Endothelial cell of umbilical vein (primary cell): ENCODE data around the gene PPIL6. TPM values are rescaled to one million over a fixed set of nuclear protein-coding genes. Genes with fewer than 3 reads are reported as not detected.

Experiments used
- BruUV-seq: library from RNA; stranded (reverse); fragments of 400-500 nt; replicated peaks from 2 replicates; lab custom pipeline; 2021; lab: Mats Ljungman, UMichigan
- CTCF ChIA-PET: fragments of 300-600, 350-600 bp; sonication (Branson Sonifier 250); formaldehyde crosslinking; loops from one replicate; lab custom pipeline; 2021; ENCODE audit warnings: antibody characterized with exemption, inconsistent platforms; lab: Charles Lee
- POLR2A ChIA-PET: fragments of 300-600, 350-600 bp; sonication (Branson Sonifier 250); formaldehyde crosslinking; loops from one replicate; lab custom pipeline; 2021; ENCODE audit warnings: antibody characterized with exemption, inconsistent platforms; lab: Charles Lee
- DNase-seq: peaks from one replicate; pipeline ENCODE4 v3.0.0-alpha.2; 2011; ENCODE audit warnings: low read depth, low spot score
- FAIRE-seq: peaks from 2 replicates; lab custom pipeline; 2011; peaks lifted over from hg19 to GRCh38; lab: Jason Lieb, UNC
- H2AFZ ChIP-seq: 2 replicates; pipeline ENCODE4 v1.6.0; 2012; ENCODE audit warnings: low read depth, low read length, control low read depth, inconsistent platforms
- H3K27ac ChIP-seq: 2 replicates; pipeline ENCODE4 v1.5.1; 2011; ENCODE audit warnings: low read depth, mild to moderate bottlenecking, control low read depth, low read length, moderate library complexity; ENCODE audit not compliant: insufficient read depth
- H3K27me3 ChIP-seq, 2 experiments: 2 replicates each; pipeline versions ENCODE4 v1.6.0 to v1.6.1; 2011; ENCODE audit warnings: low read length in 2 of 2, mixed read lengths in 1 of 2; ENCODE audit not compliant: control insufficient read depth in 2 of 2, insufficient read depth in 2 of 2
- H3K36me3 ChIP-seq, 2 experiments: 2 replicates in 1 of 2; 3 replicates in 1 of 2; pipeline ENCODE4 v1.5.1; 2011; ENCODE audit warnings: low read length in 2 of 2, mild to moderate bottlenecking in 1 of 2, moderate library complexity in 1 of 2; ENCODE audit not compliant: control insufficient read depth in 2 of 2, insufficient read depth in 2 of 2; ENCODE audit errors: extremely low read depth in 1 of 2
- H3K4me1 ChIP-seq: 3 replicates; pipeline ENCODE4 v1.5.1; 2011; ENCODE audit warnings: mild to moderate bottlenecking, low read length; ENCODE audit not compliant: control insufficient read depth, insufficient read depth; ENCODE audit errors: extremely low read depth
- H3K4me2 ChIP-seq: 2 replicates; pipeline ENCODE4 v1.6.1; 2011; ENCODE audit warnings: low read length, control low read depth, mixed read lengths; ENCODE audit not compliant: insufficient read depth
- H3K4me3 ChIP-seq, 3 experiments: fragments of 200-600 bp in 1 of 3; sonication (generic), shearing (Covaris generic) in 1 of 3; replicated peaks in 1 of 3; 2 replicates each; pipeline ENCODE4 v1.5.1; 2011 to 2016; ENCODE audit warnings: control low read depth in 3 of 3, low read length in 3 of 3, mild to moderate bottlenecking in 2 of 3, inconsistent platforms in 1 of 3, low read depth in 1 of 3, moderate library complexity in 1 of 3; ENCODE audit not compliant: insufficient read depth in 1 of 3
- H3K79me2 ChIP-seq: 2 replicates; pipeline ENCODE4 v1.6.0; 2012; ENCODE audit warnings: low read length, inconsistent platforms; ENCODE audit not compliant: control insufficient read depth, insufficient read depth
- H3K9ac ChIP-seq: replicated peaks from 2 replicates; pipeline ENCODE3; 2011; ENCODE audit warnings: low read length, control low read depth; ENCODE audit not compliant: insufficient read depth; ENCODE audit errors: extremely low read depth
- H3K9me1 ChIP-seq: replicated peaks from 3 replicates; pipeline ENCODE4 v1.6.0; 2011; ENCODE audit warnings: mild to moderate bottlenecking, low read length; ENCODE audit not compliant: control insufficient read depth, insufficient read depth; ENCODE audit errors: extremely low read depth
- H3K9me3 ChIP-seq: replicated peaks from 2 replicates; pipeline ENCODE4 v1.5.1; 2012; ENCODE audit warnings: low read length, inconsistent platforms; ENCODE audit not compliant: control insufficient read depth, insufficient read depth
- H4K20me1 ChIP-seq: replicated peaks from 2 replicates; pipeline ENCODE3; 2011; ENCODE audit warnings: mild to moderate bottlenecking, low read length; ENCODE audit not compliant: control insufficient read depth, insufficient read depth; ENCODE audit errors: extremely low read depth
- CTCF ChIP-seq, 2 donors: IDR thresholded peaks; 1 replicate in 1 of 2; 2 replicates in 1 of 2; pipeline ENCODE4 v1.5.1; 2011; ENCODE audit warnings: low read length in 2 of 2, mild to moderate bottlenecking in 2 of 2, moderate library complexity in 2 of 2, control low read depth in 1 of 2, inconsistent platforms in 1 of 2, low read depth in 1 of 2; ENCODE audit not compliant: insufficient read depth in 1 of 2; ENCODE audit errors: extremely low read depth in 1 of 2
- EZH2 ChIP-seq: IDR thresholded peaks from 2 replicates; pipeline ENCODE4 v1.6.1; 2012; ENCODE audit warnings: borderline replicate concordance, low read depth, mild to moderate bottlenecking, moderate library complexity, low read length, inconsistent platforms; ENCODE audit not compliant: severe bottlenecking
- GATA2 ChIP-seq: IDR thresholded peaks from 2 replicates; pipeline ENCODE4 v1.7.0; 2011; ENCODE audit warnings: low read depth, mild to moderate bottlenecking, moderate library complexity, mixed read lengths, low read length; ENCODE audit not compliant: insufficient read length, insufficient read depth
- JUN ChIP-seq: IDR thresholded peaks from 2 replicates; pipeline ENCODE4 v1.6.1; 2011; ENCODE audit warnings: borderline replicate concordance, low read depth; ENCODE audit not compliant: insufficient read length, insufficient read depth
- MAX ChIP-seq: IDR thresholded peaks from 2 replicates; pipeline ENCODE4 v1.6.1; 2011; ENCODE audit not compliant: insufficient read depth, insufficient read length
- MYC ChIP-seq: IDR thresholded peaks from one replicate; pipeline ENCODE4 v1.6.1; 2011; ENCODE audit warnings: mild to moderate bottlenecking, low read depth, low read length
- POLR2AphosphoS5 ChIP-seq: IDR thresholded peaks from 2 replicates; pipeline ENCODE4 v1.6.1; 2012; ENCODE audit warnings: low read depth, mild to moderate bottlenecking, control low read depth, low read length, moderate library complexity; ENCODE audit not compliant: insufficient read depth
- dilution Hi-C: fragments of 300-500 bp; cut with MboI; formaldehyde crosslinking; loops from one replicate; pipeline ENCODE4 v1.15.0; 2019; ENCODE audit warnings: low sequenced_read_pairs; ENCODE audit not compliant: extremely low pct_ligation_motif_present
- intact Hi-C: fragments of 100-400 bp; cut with micrococcal nuclease; formaldehyde crosslinking; loops from one replicate; pipeline ENCODE4 v1.10.0; 2022
- polyA plus RNA-seq, 4 experiments: library from polyadenylated mRNA; depleted of rRNA in 3 of 4; stranded (reverse) in 3 of 4; unstranded in 1 of 4; fragments of >200 nt; gene quantifications; 2 replicates each; pipeline versions ENCODE4 v1.2.1 to v1.2.3, GENCODE V29; 2011 to 2012; ENCODE audit warnings: missing spikeins in 1 of 4
- total RNA-seq: library from RNA; stranded (reverse); gene quantifications from 2 replicates; pipeline ENCODE4 v1.2.3, GENCODE V29; 2021

PPIL6 gene
- total and polyA plus RNA-seq, 2 donors (not counting 3 experiments of a cell fraction or from before 2014, with no cell fraction given): 0.11 to 0.33 TPM

GRCh38 chr6:109471105-109471810 lies 30.8 kb upstream of the PPIL6 start:
- no peaks in the 10 kb centered on the region for H3K79me2 ChIP-seq
- peaks cover 14 to 20% of the 10 kb centered on the region in 2 experiments for H3K36me3 ChIP-seq
- H3K9ac ChIP-seq: no peak overlapping the region
- dilution Hi-C loops (no loop called here), intact Hi-C loops (no loop called here)
- H3K4me2 ChIP-seq: no peak overlapping the region
- no peaks in the 10 kb centered on the region for H3K27me3 ChIP-seq
- DNase-seq (no peak), FAIRE-seq (no peak)
- no TSS peak for BruUV-seq
- H3K27ac ChIP-seq: no peak overlapping the region
- H3K4me3 ChIP-seq: no peak overlapping the region
- ChIA-PET POLR2A (no interaction called here), CTCF (no interaction called here)
- H2AFZ ChIP-seq: no peak overlapping the region
- no peaks in the 10 kb centered on the region for H3K9me3 ChIP-seq
- no peak for TF ChIP-seq MAX
- no peak for TF ChIP-seq JUN
- TF ChIP-seq POLR2AphosphoS5: no peak
- TF ChIP-seq EZH2: no peak
- TF ChIP-seq CTCF (IDR thresholded peaks at IDR 0.05; ENCODE audit: extremely low read depth in 1 of 2, insufficient read depth in 1 of 2, low read depth in 1 of 2, low read length in 2 of 2): no peak
- no peak for TF ChIP-seq MYC
- no peak for TF ChIP-seq GATA2
- no peaks in the 10 kb centered on the region for H4K20me1 ChIP-seq
- no peaks in the 10 kb centered on the region for H3K9me1 ChIP-seq
- no peaks in the 10 kb centered on the region for H3K4me1 ChIP-seq
